Measurements from ENCODE around the gene SLC6A13. TPM values are rescaled to one million over a fixed set of nuclear protein-coding genes. Genes with fewer than 3 reads are reported as not detected.

The SLC6A13 gene
- total and polyA plus RNA-seq, 2 donors (not counting 1 experiment from before 2014, with no cell fraction given) = 0.22 to 0.54 TPM

- WGBS (ENCODE audit: insufficient coverage) = 69% methylated on average over 15 of the region's 18 CpGs
- ChIA-PET CTCF (no interaction called here), POLR2A (no interaction called here)
- H3K27ac Mint-ChIP-seq = no peak overlapping the region
- no peak for ATAC-seq (ENCODE audit: low read depth)
- Histone ChIP-seq H3K27me3 (replicated peaks in 1 of 4; ENCODE audit: control extremely low read depth in 1 of 4, control insufficient read depth in 3 of 4, insufficient read depth in 4 of 4, low read length in 3 of 4) (peaks cover 0 to 2% (median 0%) of the 10 kb centered on the region in 4 experiments), H3K4me3 (ENCODE audit: control extremely low read depth in 1 of 5, extremely low read depth in 1 of 5, insufficient read depth in 1 of 5, low read depth in 2 of 5, low read length in 4 of 5) (no peak overlapping the region), H3K79me2 (ENCODE audit: control insufficient read depth, insufficient read depth, low read length) (no peaks in the 10 kb centered on the region), H3K9me3 (ENCODE audit: control extremely low read depth in 1 of 3, control insufficient read depth in 2 of 3, insufficient read depth in 1 of 3, low read length in 2 of 3) (no peaks in the 10 kb centered on the region), H3K9ac (ENCODE audit: low read length) (no peak overlapping the region), H3K4me2 (replicated peaks; ENCODE audit: low read depth, low read length, poor library complexity, severe bottlenecking) (no peak overlapping the region), H3K36me3 (replicated peaks in 1 of 2; ENCODE audit: control extremely low read depth in 1 of 2, control insufficient read depth in 1 of 2, extremely low read depth in 1 of 2, insufficient read depth in 2 of 2, low read length in 1 of 2) (no peaks in the 10 kb centered on the region), H4K20me1 (ENCODE audit: control insufficient read depth, insufficient read depth, low read length, poor library complexity, severe bottlenecking) (no peaks in the 10 kb centered on the region), H3K4me1 (ENCODE audit: control insufficient read depth in 2 of 2, insufficient read depth in 2 of 2, low read length in 2 of 2) (no peaks in the 10 kb centered on the region), H2AFZ (ENCODE audit: insufficient read depth, low read depth, low read length, poor library complexity, severe bottlenecking) (no peak overlapping the region), H3K27ac (ENCODE audit: low read length in 2 of 2) (no peak overlapping the region)
- no peak for DNase-seq
- TF ChIP-seq EZH2 (IDR thresholded peaks at IDR 0.05; ENCODE audit: borderline replicate concordance, insufficient read depth, low read depth, low read length, poor library complexity, severe bottlenecking) = no peak
- TF ChIP-seq, protein P1, sequence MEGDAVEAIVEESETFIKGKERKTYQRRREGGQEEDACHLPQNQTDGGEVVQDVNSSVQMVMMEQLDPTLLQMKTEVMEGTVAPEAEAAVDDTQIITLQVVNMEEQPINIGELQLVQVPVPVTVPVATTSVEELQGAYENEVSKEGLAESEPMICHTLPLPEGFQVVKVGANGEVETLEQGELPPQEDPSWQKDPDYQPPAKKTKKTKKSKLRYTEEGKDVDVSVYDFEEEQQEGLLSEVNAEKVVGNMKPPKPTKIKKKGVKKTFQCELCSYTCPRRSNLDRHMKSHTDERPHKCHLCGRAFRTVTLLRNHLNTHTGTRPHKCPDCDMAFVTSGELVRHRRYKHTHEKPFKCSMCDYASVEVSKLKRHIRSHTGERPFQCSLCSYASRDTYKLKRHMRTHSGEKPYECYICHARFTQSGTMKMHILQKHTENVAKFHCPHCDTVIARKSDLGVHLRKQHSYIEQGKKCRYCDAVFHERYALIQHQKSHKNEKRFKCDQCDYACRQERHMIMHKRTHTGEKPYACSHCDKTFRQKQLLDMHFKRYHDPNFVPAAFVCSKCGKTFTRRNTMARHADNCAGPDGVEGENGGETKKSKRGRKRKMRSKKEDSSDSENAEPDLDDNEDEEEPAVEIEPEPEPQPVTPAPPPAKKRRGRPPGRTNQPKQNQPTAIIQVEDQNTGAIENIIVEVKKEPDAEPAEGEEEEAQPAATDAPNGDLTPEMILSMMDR (IDR thresholded peaks at IDR 0.05) = no peak
- peaks cover 27% of the 10 kb centered on the region for H3K27me3 Mint-ChIP-seq
- intact Hi-C loops (cut with micrococcal nuclease) = no loop called here
- H3K4me3 Mint-ChIP-seq = no peak overlapping the region
- H3K9me3 Mint-ChIP-seq (ENCODE audit: insufficient read depth) = no peaks in the 10 kb centered on the region
- no peaks in the 10 kb centered on the region for H3K4me1 Mint-ChIP-seq
Measured at GRCh38 chr12:171743-172676, 90.6 kb downstream of the SLC6A13 start.

GRCh38 chr12:171276-171675 lies 91.4 kb downstream of the SLC6A13 start:
- Histone ChIP-seq H4K20me1 (ENCODE audit: control insufficient read depth, insufficient read depth, low read length, poor library complexity, severe bottlenecking) (no peaks in the 10 kb centered on the region), H3K4me1 (ENCODE audit: control insufficient read depth in 2 of 2, insufficient read depth in 2 of 2, low read length in 2 of 2) (no peaks in the 10 kb centered on the region), H3K79me2 (ENCODE audit: control insufficient read depth, insufficient read depth, low read length) (no peaks in the 10 kb centered on the region), H3K27ac (ENCODE audit: low read length in 2 of 2) (no peak overlapping the region), H3K27me3 (replicated peaks in 1 of 4; ENCODE audit: control extremely low read depth in 1 of 4, control insufficient read depth in 3 of 4, insufficient read depth in 4 of 4, low read length in 3 of 4) (peaks cover 0 to 2% (median 0%) of the 10 kb centered on the region in 4 experiments), H2AFZ (ENCODE audit: insufficient read depth, low read depth, low read length, poor library complexity, severe bottlenecking) (no peak overlapping the region), H3K4me2 (replicated peaks; ENCODE audit: low read depth, low read length, poor library complexity, severe bottlenecking) (no peak overlapping the region), H3K9me3 (ENCODE audit: control extremely low read depth in 1 of 3, control insufficient read depth in 2 of 3, insufficient read depth in 1 of 3, low read length in 2 of 3) (no peaks in the 10 kb centered on the region), H3K4me3 (ENCODE audit: control extremely low read depth in 1 of 5, extremely low read depth in 1 of 5, insufficient read depth in 1 of 5, low read depth in 2 of 5, low read length in 4 of 5) (no peak overlapping the region), H3K9ac (ENCODE audit: low read length) (no peak overlapping the region), H3K36me3 (replicated peaks in 1 of 2; ENCODE audit: control extremely low read depth in 1 of 2, control insufficient read depth in 1 of 2, extremely low read depth in 1 of 2, insufficient read depth in 2 of 2, low read length in 1 of 2) (no peaks in the 10 kb centered on the region)
- H3K27ac Mint-ChIP-seq = no peak overlapping the region
- H3K4me3 Mint-ChIP-seq = no peak overlapping the region
- ChIA-PET POLR2A (no interaction called here), CTCF (no interaction called here)
- H3K27me3 Mint-ChIP-seq = peaks cover 22% of the 10 kb centered on the region
- DNase-seq = no peak
- ATAC-seq (ENCODE audit: low read depth) = no peak
- no peak for TF ChIP-seq EZH2 (IDR thresholded peaks at IDR 0.05; ENCODE audit: borderline replicate concordance, insufficient read depth, low read depth, low read length, poor library complexity, severe bottlenecking)
- TF ChIP-seq, protein P1 (IDR thresholded peaks at IDR 0.05) = no peak
- 93% methylated on average over 8 of the region's 10 CpGs for WGBS (ENCODE audit: insufficient coverage)
- intact Hi-C loops (cut with micrococcal nuclease) = no loop called here
- H3K9me3 Mint-ChIP-seq (ENCODE audit: insufficient read depth) = no peaks in the 10 kb centered on the region
- no peaks in the 10 kb centered on the region for H3K4me1 Mint-ChIP-seq

All from B cell (primary cell).